Measurements from ENCODE around the gene TRPM1.

Gene TRPM1

DNA sequence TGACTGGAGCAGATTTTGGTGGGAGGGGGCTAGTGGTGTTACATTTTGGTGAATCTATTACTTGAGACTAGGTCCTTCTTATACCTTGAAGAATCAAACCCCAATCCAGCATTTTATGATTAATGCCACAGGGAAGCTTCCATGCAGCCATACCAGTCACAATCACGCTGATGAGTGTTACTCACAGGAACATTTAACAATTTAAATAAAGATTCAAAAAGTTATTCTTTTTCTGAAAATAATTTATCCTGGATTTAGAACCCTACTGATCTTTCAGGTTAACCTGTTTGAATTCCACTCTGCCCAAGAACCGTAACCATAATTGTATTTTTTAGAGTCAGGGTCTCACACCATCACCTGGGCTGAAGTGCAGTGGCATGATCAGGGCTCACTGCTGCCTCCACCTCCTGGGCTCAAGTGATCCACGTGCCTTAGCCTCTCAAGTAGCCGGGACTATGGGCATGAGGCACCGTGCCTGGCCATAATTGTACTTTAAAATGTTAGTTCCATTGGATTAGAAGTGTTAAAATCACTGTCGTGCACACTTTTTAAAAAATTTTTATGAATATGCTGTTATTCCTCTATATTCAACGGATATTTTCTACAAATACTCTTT lies 109.2 kb downstream of the TRPM1 start:
- TF ChIP-seq CTCF (IDR thresholded peaks at IDR 0.05; ENCODE audit: borderline replicate concordance, insufficient read depth, low read depth, low read length), result no peak

DNA sequence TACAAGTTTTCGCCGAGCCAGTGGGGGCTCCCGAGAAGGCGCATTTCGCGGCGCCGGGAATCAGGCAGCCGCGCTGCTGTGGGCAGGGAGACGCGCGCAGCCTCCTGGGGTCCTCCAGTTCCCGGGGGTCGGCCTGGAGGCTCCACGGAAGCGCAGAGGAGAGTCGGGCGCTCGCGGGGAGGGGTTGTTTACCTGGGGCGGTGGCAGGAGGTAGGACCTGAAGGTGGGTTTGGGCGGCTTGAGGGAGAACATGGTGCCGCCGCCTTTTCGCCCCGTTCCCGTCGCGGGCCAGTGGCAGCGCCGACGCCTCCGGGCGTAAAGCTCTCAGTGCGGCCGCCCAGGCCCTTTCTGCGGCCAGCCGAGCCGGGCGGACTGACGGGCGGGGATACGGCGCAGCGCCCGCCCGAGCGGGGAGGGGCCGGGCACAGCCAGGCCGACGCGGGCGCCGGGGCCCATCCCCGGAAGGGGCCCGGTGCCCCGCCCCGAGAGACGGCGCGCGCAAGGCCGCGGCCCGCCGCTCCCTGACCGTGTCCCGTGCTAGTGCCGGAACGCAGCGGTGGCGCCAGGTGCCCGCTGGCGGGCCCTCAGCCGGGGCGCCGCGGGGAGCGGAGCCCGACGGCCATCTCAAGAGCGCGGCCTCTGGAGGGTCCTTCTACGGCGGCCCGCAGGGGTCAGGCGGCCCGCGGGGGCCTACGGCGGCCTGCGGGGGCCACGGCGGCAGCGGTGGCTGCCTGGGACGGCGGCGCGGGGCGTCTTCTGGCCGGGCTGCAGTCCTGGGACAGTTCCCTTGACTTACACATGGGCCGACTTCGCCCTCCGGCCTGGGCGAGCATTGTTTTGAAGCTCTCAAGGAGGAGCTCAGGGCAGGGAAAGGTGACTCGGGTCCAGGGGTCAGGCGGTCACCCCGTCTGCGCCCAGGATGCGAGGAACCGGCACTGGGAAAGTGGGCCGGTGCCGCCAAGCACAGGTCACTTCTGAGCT lies 110.0 kb downstream of the TRPM1 start, which contains the start of gene MTMR10:
Gene MTMR10, minus strand, starts transcription at position 374 of the 981 bp plus-strand sequence. Its CDS starts 122 bp downstream, at position 252.
- no peak for TF ChIP-seq CTCF (IDR thresholded peaks at IDR 0.05; ENCODE audit: borderline replicate concordance, insufficient read depth, low read depth, low read length)
- peak within 1 kb of the TSS; percentile 94 for H3K4me3 ChIP-seq (ENCODE audit: low read depth, low read length)

More for the DNA sequence above, 109.2 kb downstream of the TRPM1 start:
- peak overlapping the region; percentile 94 for H3K4me3 ChIP-seq (ENCODE audit: low read depth, low read length)

- peak overlapping the region; percentile 94 for H3K4me3 ChIP-seq (ENCODE audit: low read depth, low read length)
Measured at GRCh38 chr15:30990446-30991254, 110.9 kb downstream of the TRPM1 start.

GRCh38 chr15:30990036-30990435 lies 111.5 kb downstream of the TRPM1 start:
- H3K4me3 ChIP-seq (ENCODE audit: low read depth, low read length), result no peak overlapping the region
- no peak for TF ChIP-seq CTCF (IDR thresholded peaks at IDR 0.05; ENCODE audit: borderline replicate concordance, insufficient read depth, low read depth, low read length)

More at GRCh38 chr15:30990446-30991254, 110.9 kb downstream of the TRPM1 start:
- no peak for TF ChIP-seq CTCF (IDR thresholded peaks at IDR 0.05; ENCODE audit: borderline replicate concordance, insufficient read depth, low read depth, low read length)

- H3K4me3 ChIP-seq (ENCODE audit: low read depth, low read length), result no peak overlapping the region
- TF ChIP-seq CTCF (IDR thresholded peaks at IDR 0.05; ENCODE audit: borderline replicate concordance, insufficient read depth, low read depth, low read length), result no peak
Measured at GRCh38 chr15:30985081-30985531, 116.4 kb downstream of the TRPM1 start.

GRCh38 chr15:30984542-30984941 lies 117.0 kb downstream of the TRPM1 start:
- no peak overlapping the region for H3K4me3 ChIP-seq (ENCODE audit: low read depth, low read length)
- TF ChIP-seq CTCF (IDR thresholded peaks at IDR 0.05; ENCODE audit: borderline replicate concordance, insufficient read depth, low read depth, low read length), result no peak

Measured in GM12875 (cell line).